CD14-positive monocyte (primary cell): Measurements from ENCODE around the gene TOB1. TPM values are rescaled to one million over a fixed set of nuclear protein-coding genes. Genes with fewer than 3 reads are reported as not detected.
"Not testable (repeated sequence)": the region's sequence is repeated elsewhere in the genome, so short reads cannot be mapped to it uniquely, and the experiment has no call there.

ENCODE experiments used
- DNase-seq, 3 donors: peaks; one replicate each; pipeline ENCODE4 v3.0.0-alpha.2; 2011 to 2022
- H2AFZ ChIP-seq: 2 replicates; pipeline ENCODE4 v1.6.0; 2012; ENCODE audit warnings: mild to moderate bottlenecking, low read depth, low read length, inconsistent platforms; ENCODE audit not compliant: insufficient read depth, poor library complexity, severe bottlenecking
- H3K27ac ChIP-seq, 2 donors: 1 replicate in 1 of 2; 2 replicates in 1 of 2; pipeline ENCODE4 v1.5.1; 2012 to 2013; ENCODE audit warnings: low read length in 2 of 2, control low read depth in 1 of 2, inconsistent platforms in 1 of 2, low read depth in 1 of 2, mild to moderate bottlenecking in 1 of 2
- H3K27me3 ChIP-seq, 2 donors: one replicate each; pipeline versions ENCODE4 v1.6.0 to v1.6.1; 2011 to 2013; ENCODE audit warnings: low read length in 2 of 2; ENCODE audit not compliant: control insufficient read depth in 2 of 2, insufficient read depth in 2 of 2
- H3K36me3 ChIP-seq, 2 donors: replicated peaks in 1 of 2; 1 replicate in 1 of 2; 2 replicates in 1 of 2; pipeline versions ENCODE4 v1.5.1 to v1.6.1; 2012 to 2013; ENCODE audit warnings: low read length in 2 of 2, control low read depth in 1 of 2, inconsistent platforms in 1 of 2, mild to moderate bottlenecking in 1 of 2; ENCODE audit not compliant: insufficient read depth in 2 of 2, control insufficient read depth in 1 of 2
- H3K4me1 ChIP-seq, 2 donors: 1 replicate in 1 of 2; 2 replicates in 1 of 2; pipeline versions ENCODE4 v1.5.1 to v1.6.1; 2012 to 2013; ENCODE audit warnings: low read length in 2 of 2, control low read depth in 1 of 2, inconsistent platforms in 1 of 2, mild to moderate bottlenecking in 1 of 2, moderate library complexity in 1 of 2; ENCODE audit not compliant: insufficient read depth in 2 of 2, control insufficient read depth in 1 of 2
- H3K4me2 ChIP-seq: replicated peaks from 2 replicates; pipeline ENCODE3; 2012; ENCODE audit warnings: low read length, moderate library complexity, mild to moderate bottlenecking; ENCODE audit not compliant: poor library complexity, severe bottlenecking; ENCODE audit errors: extremely low read depth
- H3K4me3 ChIP-seq, 3 experiments: fragments of 200-600 bp in 1 of 3; sonication (generic) in 1 of 3; replicated peaks in 1 of 3; 1 replicate in 2 of 3; 2 replicates in 1 of 3; pipeline ENCODE4 v1.5.1; 2011 to 2013; ENCODE audit warnings: low read length in 3 of 3, mild to moderate bottlenecking in 3 of 3, control low read depth in 2 of 3, low read depth in 2 of 3, inconsistent platforms in 1 of 3, moderate library complexity in 1 of 3
- H3K79me2 ChIP-seq: 2 replicates; pipeline ENCODE4 v1.6.0; 2012; ENCODE audit warnings: mild to moderate bottlenecking, control low read depth, inconsistent platforms, low read length, moderate library complexity; ENCODE audit not compliant: insufficient read depth
- H3K9ac ChIP-seq: 2 replicates; pipeline ENCODE4 v1.6.0; 2017; ENCODE audit warnings: low read length, mild to moderate bottlenecking; ENCODE audit not compliant: insufficient read depth, poor library complexity, severe bottlenecking
- H3K9me3 ChIP-seq, 2 donors: replicated peaks in 1 of 2; 1 replicate in 1 of 2; 2 replicates in 1 of 2; pipeline versions ENCODE4 v1.5.1 to v1.6.1; 2012 to 2013; ENCODE audit warnings: low read length in 2 of 2, control low read depth in 1 of 2; ENCODE audit not compliant: control insufficient read depth in 1 of 2, insufficient read depth in 1 of 2
- H4K20me1 ChIP-seq: 2 replicates; pipeline ENCODE4 v1.6.0; 2012; ENCODE audit warnings: mild to moderate bottlenecking, low read length, control low read depth, moderate library complexity; ENCODE audit not compliant: insufficient read depth
- H3K27ac Mint-ChIP-seq, 7 donors: one replicate each; pipeline ENCODE4 v1.8.0; 2020; ENCODE audit warnings: mild to moderate bottlenecking in 7 of 7, mixed read lengths in 7 of 7, moderate library complexity in 6 of 7, inconsistent platforms in 2 of 7
- H3K27me3 Mint-ChIP-seq, 3 donors: one replicate each; pipeline ENCODE4 v1.8.0; 2021 to 2022; ENCODE audit warnings: low read depth in 3 of 3, mild to moderate bottlenecking in 3 of 3, mixed read lengths in 3 of 3, moderate library complexity in 3 of 3, inconsistent platforms in 1 of 3
- H3K36me3 Mint-ChIP-seq, 2 donors: one replicate each; pipeline ENCODE4 v1.8.0; 2020; ENCODE audit warnings: mixed read lengths in 2 of 2, inconsistent platforms in 1 of 2, mild to moderate bottlenecking in 1 of 2
- H3K4me1 Mint-ChIP-seq: one replicate; pipeline ENCODE4 v1.8.0; 2020; ENCODE audit warnings: mild to moderate bottlenecking, mixed read lengths
- H3K4me3 Mint-ChIP-seq, 2 donors: one replicate each; pipeline ENCODE4 v1.8.0; 2020; ENCODE audit warnings: mild to moderate bottlenecking in 2 of 2, mixed read lengths in 2 of 2, moderate library complexity in 1 of 2
- H3K9me3 Mint-ChIP-seq, 7 donors: one replicate each; pipeline ENCODE4 v1.8.0; 2020 to 2022; ENCODE audit warnings: mixed read lengths in 7 of 7, mild to moderate bottlenecking in 6 of 7, moderate library complexity in 6 of 7, inconsistent platforms in 2 of 7
- CTCF ChIP-seq: fragments of 200-600 bp; IDR thresholded peaks from one replicate; pipeline ENCODE4 v1.8.0; 2022; ENCODE audit warnings: antibody characterized with exemption, mild to moderate bottlenecking
- WGBS: methylation state at CpG from one replicate; pipeline ENCODE4 v1.1.5; 2013; ENCODE audit warnings: missing lambda C conversion rate; ENCODE audit not compliant: insufficient coverage; 5-methylcytosine and 5-hydroxymethylcytosine counted together
- intact Hi-C, 2 donors: fragments of 100-400 bp; cut with micrococcal nuclease; formaldehyde crosslinking; loops; one replicate each; pipeline versions ENCODE4 v1.15.0 to v1.15.1; 2023
- polyA plus RNA-seq, 3 donors: library from polyadenylated mRNA; depleted of rRNA in 1 of 3; unstranded in 2 of 3; stranded (reverse) in 1 of 3; fragments of 300-500 nt in 2 of 3; fragments of >200 nt in 1 of 3; fragmentation: Illumina TruSeq in 2 of 3; gene quantifications; 1 replicate in 2 of 3; 2 replicates in 1 of 3; pipeline ENCODE4 v1.2.3, GENCODE V29; 2012 to 2021

Gene TOB1
- polyA plus RNA-seq, 3 donors = 18.5 to 107 (median 41.0) TPM

GRCh38 chr17:50899005-50899460 lies 32.9 kb upstream of the TOB1 start:
- H3K36me3 ChIP-seq = no peaks in the 10 kb centered on the region
- H3K4me3 ChIP-seq = no peak overlapping the region
- WGBS = 100% methylated on average over 5 of the region's 6 CpGs
- Mint-ChIP-seq H3K36me3 (no peaks in the 10 kb centered on the region), H3K27me3 (peaks cover 4 to 6% (median 4%) of the 10 kb centered on the region in 3 donors), H3K27ac (no peak overlapping the region), H3K9me3 (no peaks in the 10 kb centered on the region), H3K4me3 (no peak overlapping the region), H3K4me1 (peaks cover 20% of the 10 kb centered on the region)
- H3K9me3 ChIP-seq = no peaks in the 10 kb centered on the region
- H4K20me1 ChIP-seq = no peaks in the 10 kb centered on the region
- H3K27ac ChIP-seq = no peak overlapping the region
- H3K4me2 ChIP-seq = no peak overlapping the region
- peaks cover 0 to 9% of the 10 kb centered on the region in 2 donors for H3K4me1 ChIP-seq
- TF ChIP-seq CTCF = no peak
- H3K9ac ChIP-seq = no peak overlapping the region
- no peaks in the 10 kb centered on the region for H3K79me2 ChIP-seq
- DNase-seq = no peak
- H2AFZ ChIP-seq = no peak overlapping the region
- H3K27me3 ChIP-seq = no peaks in the 10 kb centered on the region
- intact Hi-C loops = no loop called here

- Histone ChIP-seq H4K20me1 (no peaks in the 10 kb centered on the region), H3K9ac (no peak overlapping the region), H3K36me3 (no peaks in the 10 kb centered on the region), H3K4me1 (peaks cover 0 to 9% of the 10 kb centered on the region in 2 donors), H3K79me2 (no peaks in the 10 kb centered on the region), H3K9me3 (no peaks in the 10 kb centered on the region), H2AFZ (no peak overlapping the region), H3K27me3 (no peaks in the 10 kb centered on the region), H3K27ac (no peak overlapping the region), H3K4me2 (no peak overlapping the region), H3K4me3 (no peak overlapping the region)
- H3K4me1 Mint-ChIP-seq = peaks cover 19% of the 10 kb centered on the region
- no peak overlapping the region for H3K4me3 Mint-ChIP-seq
- no peak for TF ChIP-seq CTCF
- H3K36me3 Mint-ChIP-seq = no peaks in the 10 kb centered on the region
- H3K27me3 Mint-ChIP-seq = peaks cover 4 to 6% (median 4%) of the 10 kb centered on the region in 3 donors
- no peak overlapping the region for H3K27ac Mint-ChIP-seq
- no CpG with 5 or more reads among the region's 4 CpGs for WGBS
- no peak for DNase-seq
- intact Hi-C loops = no loop called here
- H3K9me3 Mint-ChIP-seq = no peaks in the 10 kb centered on the region
Observed at GRCh38 chr17:50898369-50899004, 32.3 kb upstream of the TOB1 start.

GRCh38 chr17:50894513-50894912 lies 28.4 kb upstream of the TOB1 start:
- H3K36me3 ChIP-seq, H3K27ac ChIP-seq, H2AFZ ChIP-seq, H3K4me3 ChIP-seq, H3K79me2 ChIP-seq, H3K9ac ChIP-seq, H3K4me1 ChIP-seq, H3K4me3 Mint-ChIP-seq, intact Hi-C loops, H3K27ac Mint-ChIP-seq, H3K9me3 Mint-ChIP-seq, H3K9me3 ChIP-seq, H4K20me1 ChIP-seq, H3K27me3 Mint-ChIP-seq, H3K27me3 ChIP-seq, H3K4me2 ChIP-seq, DNase-seq, H3K36me3 Mint-ChIP-seq: not testable (repeated sequence)
- H3K4me1 Mint-ChIP-seq = peaks cover 11% of the 10 kb centered on the region
- 100% methylated on average over 2 of the region's 4 CpGs for WGBS
